Loucy (cell line): ENCODE measurements around the gene LRRTM3.

Experiments
- H2AFZ ChIP-seq: fragments of 200-600 bp; sonication (generic); 2 replicates; pipeline ENCODE4 v1.6.0; 2016; ENCODE audit warnings: antibody characterized with exemption, mild to moderate bottlenecking, low read length, moderate library complexity
- H3F3A ChIP-seq: fragments of 200-600 bp; 2 replicates; pipeline ENCODE4 v1.6.0; 2016; ENCODE audit warnings: antibody characterized with exemption, low read depth, mild to moderate bottlenecking
- H3K27me3 ChIP-seq: fragments of 200-600 bp; sonication (generic); 2 replicates; pipeline ENCODE4 v1.6.1; 2014; ENCODE audit warnings: low read length, mild to moderate bottlenecking; ENCODE audit not compliant: insufficient read depth, poor library complexity, severe bottlenecking
- H3K36me3 ChIP-seq: fragments of 200-600 bp; sonication (generic); 2 replicates; pipeline ENCODE4 v1.6.1; 2016; ENCODE audit warnings: low read length; ENCODE audit not compliant: insufficient read depth
- H3K4me1 ChIP-seq: fragments of 200-600 bp; sonication (generic); 2 replicates; pipeline ENCODE4 v1.5.1; 2014; ENCODE audit warnings: low read length, mild to moderate bottlenecking; ENCODE audit not compliant: insufficient read depth, poor library complexity, severe bottlenecking
- H3K4me2 ChIP-seq: fragments of 200-600 bp; sonication (generic); 2 replicates; pipeline ENCODE4 v1.6.0; 2014; ENCODE audit warnings: antibody characterized with exemption, low read length, low read depth, mild to moderate bottlenecking; ENCODE audit not compliant: poor library complexity, severe bottlenecking
- H3K4me3 ChIP-seq: fragments of 200-600 bp; sonication (generic); 2 replicates; pipeline ENCODE4 v1.5.1; 2014; ENCODE audit warnings: low read length, mild to moderate bottlenecking, mixed read lengths; ENCODE audit not compliant: poor library complexity, severe bottlenecking
- H3K79me2 ChIP-seq: fragments of 200-600 bp; sonication (generic); 2 replicates; pipeline ENCODE4 v1.6.1; 2014; ENCODE audit warnings: low read length; ENCODE audit not compliant: insufficient read depth
- H3K9ac ChIP-seq: fragments of 200-600 bp; sonication (generic); 2 replicates; pipeline ENCODE4 v1.6.0; 2014; ENCODE audit warnings: mild to moderate bottlenecking, low read depth, low read length, moderate library complexity; ENCODE audit not compliant: poor library complexity, severe bottlenecking
- H3K9me2 ChIP-seq: fragments of 200-600 bp; sonication (generic); replicated peaks from 2 replicates; pipeline ENCODE4 v1.6.1; 2016; ENCODE audit warnings: low read depth, low read length, mixed read lengths
- H3K9me3 ChIP-seq: fragments of 200-600 bp; sonication (generic); 2 replicates; pipeline ENCODE4 v1.6.1; 2014; ENCODE audit warnings: mild to moderate bottlenecking, antibody characterized with exemption, low read length, low read depth; ENCODE audit not compliant: insufficient read depth
- H4K20me1 ChIP-seq: fragments of 200-600 bp; sonication (generic); 2 replicates; pipeline ENCODE4 v1.6.0; 2014; ENCODE audit warnings: antibody characterized with exemption, low read length, mild to moderate bottlenecking; ENCODE audit not compliant: insufficient read depth, poor library complexity, severe bottlenecking
- CTCF ChIP-seq: fragments of 200-600 bp; sonication (generic); conservative IDR thresholded peaks from 2 replicates; pipeline ENCODE4 v1.5.1; 2014; ENCODE audit warnings: mild to moderate bottlenecking, antibody characterized with exemption, low read length
- EZH2phosphoT487 ChIP-seq: fragments of 200-600 bp; IDR thresholded peaks from 2 replicates; pipeline ENCODE4 v1.6.1; 2018; ENCODE audit warnings: antibody characterized with exemption, mild to moderate bottlenecking, moderate library complexity, borderline replicate concordance

The LRRTM3 gene

GRCh38 chr10:67046507-67046906 is 120.7 kb downstream of the LRRTM3 start:
- H3K9me3 ChIP-seq, result no peaks in the 10 kb centered on the region
- no peaks in the 10 kb centered on the region for H3K27me3 ChIP-seq
- H2AFZ ChIP-seq, result no peak overlapping the region
- no peak overlapping the region for H3K9ac ChIP-seq
- H3K9me2 ChIP-seq, result no peaks in the 10 kb centered on the region
- H3K36me3 ChIP-seq, result no peaks in the 10 kb centered on the region
- no peak overlapping the region for H3K4me2 ChIP-seq
- TF ChIP-seq CTCF (no peak), EZH2phosphoT487 (no peak)
- H3K4me3 ChIP-seq, result no peak overlapping the region
- no peaks in the 10 kb centered on the region for H3K4me1 ChIP-seq
- no peaks in the 10 kb centered on the region for H4K20me1 ChIP-seq
- no peaks in the 10 kb centered on the region for H3F3A ChIP-seq
- no peaks in the 10 kb centered on the region for H3K79me2 ChIP-seq

DNA sequence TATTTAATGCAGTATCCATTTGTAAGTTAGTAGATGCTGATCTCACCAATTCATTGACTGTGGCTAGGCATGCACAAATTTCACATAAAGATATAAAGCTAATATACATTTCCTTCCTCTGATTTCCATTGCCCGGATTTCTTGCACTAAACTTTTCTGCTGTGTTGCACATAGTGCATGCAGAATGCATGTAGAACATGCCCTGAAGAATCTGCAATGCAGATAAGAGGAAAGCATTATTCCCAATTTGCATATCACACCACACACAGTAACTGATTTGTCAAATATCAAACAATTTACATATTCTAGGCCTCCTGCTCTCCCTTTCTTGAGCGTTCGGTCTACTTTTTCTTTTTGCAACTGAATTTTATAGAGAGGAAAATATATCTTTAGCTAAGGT is 124.2 kb downstream of the LRRTM3 start:
- no peak overlapping the region for H3K4me3 ChIP-seq

DNA sequence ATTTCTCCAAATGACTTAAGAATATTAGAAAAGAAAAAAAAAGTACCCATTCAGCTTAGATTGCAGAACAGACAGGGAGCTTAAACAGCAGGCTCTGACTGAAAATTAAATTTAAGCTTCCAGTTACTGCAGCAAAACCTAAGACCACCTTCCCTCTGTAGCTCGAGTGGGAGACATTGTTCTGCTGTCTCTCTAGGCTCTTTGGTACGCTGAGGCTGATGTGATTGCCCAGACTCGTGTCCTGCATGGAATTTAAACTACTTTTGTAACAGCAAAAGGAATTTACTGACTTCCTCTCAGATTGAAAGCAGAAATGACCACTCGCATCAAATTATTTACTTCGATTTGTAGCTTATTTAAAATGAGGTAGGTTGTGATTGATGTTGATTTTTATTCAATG is 124.6 kb downstream of the LRRTM3 start:
- Histone ChIP-seq H3F3A (no peaks in the 10 kb centered on the region), H3K9ac (no peak overlapping the region), H3K4me3 (no peak overlapping the region), H3K9me2 (no peaks in the 10 kb centered on the region), H2AFZ (no peak overlapping the region), H3K79me2 (no peaks in the 10 kb centered on the region), H3K4me2 (no peak overlapping the region), H3K36me3 (no peaks in the 10 kb centered on the region), H3K27me3 (no peaks in the 10 kb centered on the region), H3K4me1 (no peaks in the 10 kb centered on the region), H3K9me3 (no peaks in the 10 kb centered on the region), H4K20me1 (no peaks in the 10 kb centered on the region)
- no peak for TF ChIP-seq EZH2phosphoT487
- no peak for TF ChIP-seq CTCF

More for the DNA sequence above, 124.2 kb downstream of the LRRTM3 start:
- H3F3A ChIP-seq, result no peaks in the 10 kb centered on the region
- no peaks in the 10 kb centered on the region for H3K79me2 ChIP-seq
- no peak overlapping the region for H3K4me2 ChIP-seq
- H3K36me3 ChIP-seq, result no peaks in the 10 kb centered on the region
- no peaks in the 10 kb centered on the region for H4K20me1 ChIP-seq
- no peak overlapping the region for H3K9ac ChIP-seq
- TF ChIP-seq CTCF (no peak), EZH2phosphoT487 (no peak)
- H3K4me1 ChIP-seq, result no peaks in the 10 kb centered on the region
- no peaks in the 10 kb centered on the region for H3K9me3 ChIP-seq
- H3K27me3 ChIP-seq, result no peaks in the 10 kb centered on the region
- H2AFZ ChIP-seq, result no peak overlapping the region
- no peaks in the 10 kb centered on the region for H3K9me2 ChIP-seq
